Large intestine (tissue), 3 donors: ENCODE measurements around the gene ZFC3H1. TPM values are rescaled to one million over a fixed set of nuclear protein-coding genes. Genes with fewer than 3 reads are reported as not detected.
A peak's percentile ranks its signal among the peaks of the same experiment; 100 is the strongest.

ENCODE experiments used
- DNase-seq, 2 donors: peaks; one replicate each; pipeline versions ENCODE4 v3.0.0 to v3.0.0-alpha.2; 2013
- H3K27ac ChIP-seq: one replicate; pipeline ENCODE4 v1.5.1; 2013; ENCODE audit warnings: low read length
- H3K27me3 ChIP-seq: 2 replicates; pipeline ENCODE4 v1.6.1; 2013; ENCODE audit warnings: low read length; ENCODE audit not compliant: control insufficient read depth, insufficient read depth
- H3K36me3 ChIP-seq: 2 replicates; pipeline ENCODE4 v1.6.1; 2013; ENCODE audit warnings: low read length; ENCODE audit not compliant: control insufficient read depth, insufficient read depth
- H3K4me1 ChIP-seq: one replicate; pipeline ENCODE4 v1.6.1; 2013; ENCODE audit warnings: low read length; ENCODE audit not compliant: control insufficient read depth, insufficient read depth
- H3K4me3 ChIP-seq: one replicate; pipeline ENCODE4 v1.5.1; 2013; ENCODE audit warnings: low read length
- H3K9me3 ChIP-seq: one replicate; pipeline ENCODE4 v1.6.1; 2013; ENCODE audit warnings: mild to moderate bottlenecking, low read depth, low read length, moderate library complexity; ENCODE audit not compliant: control insufficient read depth
- WGBS: methylation state at CpG from one replicate; pipeline ENCODE4 v1.1.5; 2013; ENCODE audit warnings: low lambda C conversion rate; ENCODE audit not compliant: insufficient coverage; 5-methylcytosine and 5-hydroxymethylcytosine counted together
- polyA plus RNA-seq: library from polyadenylated mRNA; unstranded; fragments of 120-200 nt; gene quantifications from one replicate; pipeline ENCODE4 v1.2.1, GENCODE V29; 2013

ZFC3H1 gene
- polyA plus RNA-seq, 1 donor = 86.3 TPM

DNA sequence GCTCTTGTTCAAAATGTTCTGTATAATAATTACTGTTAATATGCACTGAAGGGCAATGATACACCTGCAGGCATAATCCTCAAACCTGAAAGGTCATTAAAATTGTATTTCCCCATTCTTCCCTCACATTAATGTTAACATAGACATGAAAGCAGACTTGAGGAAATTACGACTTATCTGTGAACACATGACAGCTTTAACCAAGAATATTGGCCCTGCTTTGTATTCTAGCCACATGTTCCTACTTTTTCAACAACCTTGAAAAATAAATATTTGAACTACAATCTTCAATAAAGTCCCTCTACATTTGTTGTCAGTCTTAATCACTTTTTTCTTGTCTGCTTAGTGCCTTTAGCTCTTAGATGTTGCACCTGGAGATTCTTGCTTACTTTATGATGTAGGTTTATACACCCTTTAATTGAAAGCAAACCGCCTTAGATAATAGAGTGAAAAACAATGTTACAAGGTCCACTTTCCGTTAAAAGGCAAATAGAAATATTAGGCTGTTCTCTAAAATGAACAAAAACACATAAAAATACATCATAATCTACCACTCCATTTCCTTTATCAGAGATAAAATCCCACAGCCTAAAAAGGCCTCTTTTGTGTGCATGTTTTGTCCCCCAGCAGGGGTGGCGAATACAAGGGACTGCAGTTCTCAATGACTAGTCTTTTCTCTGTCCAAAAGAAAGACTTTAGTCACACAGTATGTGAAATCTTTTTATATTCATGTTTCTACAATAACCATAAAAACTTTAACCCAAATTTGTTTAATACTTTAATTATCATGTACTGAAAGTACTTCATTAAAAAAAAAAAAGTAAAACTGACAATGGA, 55.9 kb downstream of the ZFC3H1 start:
- peak overlapping the region; percentile 25 for H3K27ac ChIP-seq
- DNase-seq = peak; percentile 33 to 75
- H3K27me3 ChIP-seq = no peaks in the 10 kb centered on the region
- no peak overlapping the region for H3K4me3 ChIP-seq
- H3K36me3 ChIP-seq = peaks cover 40% of the 10 kb centered on the region
- H3K4me1 ChIP-seq = peaks cover 7% of the 10 kb centered on the region
- no peaks in the 10 kb centered on the region for H3K9me3 ChIP-seq
- 30% methylated on average over 2 of the region's 4 CpGs for WGBS

DNA sequence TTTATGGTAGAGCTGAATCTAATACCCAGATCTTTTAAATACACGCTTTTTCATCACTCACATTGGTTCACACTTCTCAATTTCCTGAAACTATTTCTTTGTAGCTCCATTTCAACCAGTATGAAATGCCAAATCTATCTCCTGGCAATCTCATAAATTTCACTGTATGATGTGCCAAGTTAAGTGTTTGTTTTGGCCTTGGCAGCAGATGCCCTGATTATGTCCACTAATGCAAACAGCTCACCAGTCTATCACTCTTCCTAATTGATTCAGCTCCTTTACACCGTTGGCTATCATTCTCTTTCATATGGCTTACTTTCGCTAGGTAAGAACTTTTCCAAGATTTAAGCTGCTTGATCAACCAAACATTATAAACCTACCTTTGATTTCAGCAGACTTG, 58.6 kb downstream of the ZFC3H1 start:
- H3K36me3 ChIP-seq = peaks cover 20% of the 10 kb centered on the region
- DNase-seq = no peak
- 100% methylated on average over 1 of the region's 3 CpGs for WGBS
- peaks cover 7% of the 10 kb centered on the region for H3K4me1 ChIP-seq
- no peaks in the 10 kb centered on the region for H3K27me3 ChIP-seq
- no peaks in the 10 kb centered on the region for H3K9me3 ChIP-seq
- H3K27ac ChIP-seq = no peak overlapping the region
- no peak overlapping the region for H3K4me3 ChIP-seq

DNA sequence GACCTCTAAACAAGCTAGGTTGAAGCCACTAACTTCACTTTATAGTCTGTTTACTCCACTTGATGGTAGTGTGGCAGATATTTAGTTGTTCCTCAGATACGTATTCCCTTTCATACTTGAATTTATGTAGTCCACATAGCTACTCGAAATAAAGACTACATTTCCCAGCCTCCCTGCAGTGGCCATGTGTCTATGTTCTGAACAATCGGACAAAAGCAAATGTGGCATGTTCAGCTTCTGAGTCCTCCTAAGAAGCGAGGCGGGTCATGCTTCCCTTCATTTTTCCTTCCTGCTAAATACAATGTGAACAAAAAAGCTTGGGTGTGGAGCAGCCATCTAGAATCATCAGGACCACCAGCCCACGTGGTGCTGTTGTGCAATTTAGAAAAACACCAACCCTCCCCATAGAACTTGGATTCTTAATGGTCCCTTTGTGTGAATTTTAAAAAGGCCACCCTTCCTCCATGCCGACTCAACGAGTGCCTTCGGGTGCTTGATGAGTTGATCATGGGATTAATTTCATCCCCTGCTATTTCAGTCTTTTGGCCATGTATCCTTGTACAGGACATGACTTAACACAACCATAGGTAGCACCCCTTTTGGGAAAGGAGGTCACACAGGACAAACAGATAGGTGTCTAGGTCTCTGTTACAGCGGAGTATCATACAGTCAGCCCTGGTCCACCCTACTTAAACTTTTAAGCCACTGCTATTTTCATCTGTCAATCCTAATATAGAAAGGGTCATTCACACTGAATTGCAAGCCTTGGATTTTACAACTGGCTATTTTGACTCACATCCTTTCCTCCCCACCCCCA, 60.7 kb downstream of the ZFC3H1 start:
- Histone ChIP-seq H3K27ac (no peak overlapping the region), H3K4me1 (peaks cover 3% of the 10 kb centered on the region), H3K4me3 (no peak overlapping the region), H3K36me3 (peaks cover 7% of the 10 kb centered on the region), H3K27me3 (no peaks in the 10 kb centered on the region), H3K9me3 (no peaks in the 10 kb centered on the region)
- WGBS = 92% methylated on average over 2 of the region's 10 CpGs
- DNase-seq = no peak

DNA sequence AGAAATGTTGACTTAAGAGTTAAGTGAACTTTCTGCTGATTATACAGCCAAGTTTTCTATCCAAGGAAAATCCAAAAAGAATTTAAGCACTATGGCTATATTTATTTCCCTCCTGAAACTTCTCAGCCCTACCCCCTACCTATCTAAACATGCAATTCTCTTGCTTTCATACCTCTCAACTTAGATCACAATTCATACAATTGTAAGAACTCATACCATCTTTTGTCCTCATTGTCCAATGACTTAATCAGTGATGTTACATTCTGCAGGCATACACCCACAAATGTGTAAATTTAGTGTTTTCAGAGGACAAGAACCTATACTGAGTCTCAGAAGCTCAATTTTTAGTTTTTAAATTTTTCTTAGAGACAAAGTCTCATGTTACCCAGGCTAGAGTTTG, 62.1 kb downstream of the ZFC3H1 start:
- Histone ChIP-seq H3K9me3 (no peaks in the 10 kb centered on the region), H3K27me3 (no peaks in the 10 kb centered on the region), H3K27ac (no peak overlapping the region), H3K4me3 (no peak overlapping the region), H3K4me1 (no peaks in the 10 kb centered on the region), H3K36me3 (peaks cover 4% of the 10 kb centered on the region)
- DNase-seq = no peak

DNA sequence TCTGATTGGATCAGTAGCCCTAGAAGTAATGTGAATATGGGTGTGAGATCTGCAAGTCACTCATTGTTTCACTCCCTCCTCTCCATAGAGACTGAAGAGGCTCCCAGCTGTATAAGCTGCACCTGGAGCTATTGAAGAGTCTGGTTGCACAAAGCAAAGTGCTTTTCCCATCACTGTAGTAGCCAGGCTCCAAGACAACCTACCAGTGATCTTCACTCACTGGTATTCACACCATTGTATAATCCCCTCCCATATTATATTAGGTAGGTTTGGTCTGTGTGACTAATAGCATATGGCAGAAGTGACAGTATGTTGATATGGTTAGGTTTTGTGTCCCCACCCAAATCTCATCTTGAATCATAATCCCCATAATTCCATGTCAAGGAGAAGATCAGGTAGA, 64.4 kb downstream of the ZFC3H1 start:
- H3K9me3 ChIP-seq = no peaks in the 10 kb centered on the region
- H3K27ac ChIP-seq = no peak overlapping the region
- no peaks in the 10 kb centered on the region for H3K27me3 ChIP-seq
- H3K4me3 ChIP-seq = no peak overlapping the region
- no peaks in the 10 kb centered on the region for H3K4me1 ChIP-seq
- no peak for DNase-seq
- H3K36me3 ChIP-seq = no peaks in the 10 kb centered on the region

DNA sequence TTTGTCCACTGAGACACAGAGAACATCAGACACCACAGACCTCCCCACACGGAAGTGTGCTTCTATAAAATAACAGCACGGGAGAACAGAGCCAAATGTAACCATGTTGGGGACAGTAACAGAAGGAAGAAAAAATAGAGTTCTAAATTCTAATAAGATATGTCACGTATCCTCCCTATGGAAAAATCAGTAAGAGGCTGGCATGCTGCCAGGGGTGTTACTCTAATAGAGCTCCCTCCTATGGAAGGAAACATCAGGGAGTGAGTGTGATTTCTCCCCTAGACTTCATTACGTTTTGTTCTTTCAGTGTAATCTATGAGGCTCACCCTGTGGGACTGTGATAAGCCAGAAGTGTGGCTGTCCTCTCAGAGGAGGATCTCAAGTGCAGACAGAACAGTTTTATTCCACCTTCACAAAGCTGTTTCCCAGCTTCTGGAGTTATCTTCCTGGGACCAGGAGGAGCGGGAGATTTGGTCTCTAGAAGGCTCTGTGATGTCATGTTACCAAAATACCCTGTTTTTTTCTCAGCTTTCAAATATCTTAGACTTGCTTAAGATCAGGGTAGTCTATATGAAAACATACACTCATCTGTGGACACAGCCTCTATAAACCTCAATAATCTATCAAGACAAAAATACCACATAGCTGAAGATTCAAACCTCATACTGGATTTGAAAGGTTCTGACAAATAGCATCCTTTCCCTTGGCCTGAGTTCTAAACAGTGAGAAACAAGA, 69.3 kb downstream of the ZFC3H1 start:
- Histone ChIP-seq H3K9me3 (no peaks in the 10 kb centered on the region), H3K36me3 (no peaks in the 10 kb centered on the region), H3K4me3 (no peak overlapping the region), H3K4me1 (no peaks in the 10 kb centered on the region), H3K27me3 (no peaks in the 10 kb centered on the region), H3K27ac (no peak overlapping the region)
- 67% methylated on average over 1 of the region's 5 CpGs for WGBS
- no peak for DNase-seq

DNA sequence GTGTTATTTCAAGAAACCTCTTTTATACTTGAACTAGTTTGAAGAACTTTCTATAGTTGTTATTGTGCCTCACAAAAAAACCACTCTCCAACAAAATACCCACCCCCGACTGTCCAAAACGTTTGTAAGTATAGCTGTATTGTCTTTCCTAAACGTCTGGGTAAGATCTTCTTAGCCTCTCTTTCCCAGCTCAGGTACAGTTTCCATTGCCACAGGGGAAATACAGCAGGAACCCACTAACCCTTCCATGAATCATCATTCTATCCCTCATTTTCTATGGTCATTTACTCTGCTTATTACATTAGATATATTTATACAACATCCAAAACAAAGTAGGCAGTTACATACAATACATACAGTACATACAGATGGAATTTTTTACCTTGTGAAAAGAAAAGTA, 70.8 kb downstream of the ZFC3H1 start:
- H3K9me3 ChIP-seq = no peaks in the 10 kb centered on the region
- no peaks in the 10 kb centered on the region for H3K4me1 ChIP-seq
- no peaks in the 10 kb centered on the region for H3K36me3 ChIP-seq
- H3K27ac ChIP-seq = no peak overlapping the region
- no peaks in the 10 kb centered on the region for H3K27me3 ChIP-seq
- no peak overlapping the region for H3K4me3 ChIP-seq
- DNase-seq = no peak
- WGBS = 72% methylated on average over 3 of the region's 3 CpGs

DNA sequence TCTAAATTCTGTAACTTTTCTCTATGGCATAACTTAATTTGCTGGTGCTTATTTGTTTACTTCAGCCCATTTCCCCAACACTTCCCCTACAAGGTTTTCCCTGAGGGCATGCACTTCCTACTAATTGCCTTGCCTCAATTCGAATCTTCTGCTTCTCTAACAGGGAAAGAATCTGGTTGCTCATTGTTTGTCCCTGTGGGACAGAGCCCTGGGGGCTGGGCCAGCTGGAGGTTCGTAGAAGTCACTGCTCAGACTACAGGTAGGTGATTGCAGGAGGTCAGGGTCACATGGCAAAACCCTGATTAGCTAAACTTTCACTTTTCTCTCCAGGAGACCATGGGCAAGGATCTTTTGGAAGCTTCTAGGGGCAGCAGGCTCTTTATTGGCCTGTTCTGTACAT, 72.0 kb downstream of the ZFC3H1 start:
- DNase-seq = no peak
- WGBS = no CpG with 5 or more reads among the region's 2 CpGs
- Histone ChIP-seq H3K36me3 (no peaks in the 10 kb centered on the region), H3K27ac (no peak overlapping the region), H3K27me3 (no peaks in the 10 kb centered on the region), H3K4me1 (no peaks in the 10 kb centered on the region), H3K4me3 (no peak overlapping the region), H3K9me3 (no peaks in the 10 kb centered on the region)

DNA sequence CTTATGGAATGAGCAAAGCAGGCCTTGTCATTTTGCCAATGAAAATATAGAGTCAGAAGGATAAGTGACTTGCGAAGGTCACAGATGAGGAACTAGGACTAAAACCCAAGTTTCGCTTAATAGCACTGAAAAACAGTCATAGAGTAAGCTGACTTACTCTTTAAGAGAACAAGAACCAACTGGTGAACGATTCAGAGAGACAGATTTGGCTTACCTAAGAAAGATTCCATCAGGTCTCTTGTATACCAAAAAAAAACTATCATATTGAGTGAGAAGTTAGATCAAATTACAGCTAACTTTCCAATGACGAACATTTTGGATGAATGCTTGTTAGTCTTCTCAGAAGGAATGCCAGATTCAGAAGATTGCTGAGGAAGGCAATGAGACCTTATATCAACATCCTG, 74.2 kb downstream of the ZFC3H1 start:
- 92% methylated on average over 2 of the region's 4 CpGs for WGBS
- H3K27me3 ChIP-seq = no peaks in the 10 kb centered on the region
- DNase-seq = no peak
- peaks cover under 1% of the 10 kb centered on the region for H3K36me3 ChIP-seq
- no peaks in the 10 kb centered on the region for H3K9me3 ChIP-seq
- H3K4me1 ChIP-seq = no peaks in the 10 kb centered on the region
- H3K27ac ChIP-seq = no peak overlapping the region
- H3K4me3 ChIP-seq = no peak overlapping the region

DNA sequence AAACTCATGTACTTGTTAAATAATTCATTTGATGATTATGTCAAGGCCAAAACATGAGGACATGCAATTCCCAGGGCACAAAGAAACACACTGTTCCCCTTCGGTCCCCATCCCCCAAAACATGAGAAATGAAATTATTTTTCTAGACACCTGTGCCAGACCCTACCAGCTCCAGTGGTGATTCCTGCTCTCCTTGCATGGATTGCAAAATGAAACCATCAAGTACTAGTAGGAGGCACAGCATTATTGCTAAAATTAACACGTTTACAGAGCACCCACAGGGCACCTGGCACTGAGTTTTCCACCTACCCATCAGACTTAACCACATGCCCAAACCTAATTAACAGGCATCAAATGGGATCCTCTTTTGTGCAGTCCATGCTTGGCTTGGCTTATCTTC, 76.6 kb downstream of the ZFC3H1 start:
- H3K4me3 ChIP-seq = no peak overlapping the region
- no peak overlapping the region for H3K27ac ChIP-seq
- no peak for DNase-seq
- WGBS = 63% methylated on average over 1 of the region's 2 CpGs
- no peaks in the 10 kb centered on the region for H3K27me3 ChIP-seq
- no peaks in the 10 kb centered on the region for H3K9me3 ChIP-seq
- peaks cover 9% of the 10 kb centered on the region for H3K36me3 ChIP-seq
- no peaks in the 10 kb centered on the region for H3K4me1 ChIP-seq
